GM23338 (cell line): ENCODE measurements around the gene PARP6. TPM values are rescaled to one million over a fixed set of nuclear protein-coding genes. Genes with fewer than 3 reads are reported as not detected.

ENCODE experiments used
- ATAC-seq: fragments of 200-7000 bp; cut with Tn5 transposase; 3 replicates; pipeline ENCODE4 v1.9.1; 2020
- DNase-seq: peaks from one replicate; pipeline ENCODE4 v3.0.0-alpha.2; 2015; ENCODE audit warnings: low spot score
- H2AFZ ChIP-seq: fragments of 200-600 bp; sonication (generic); 2 replicates; pipeline ENCODE4 v1.8.0; 2016; ENCODE audit warnings: antibody characterized with exemption, mild to moderate bottlenecking, moderate library complexity
- H3F3A ChIP-seq: fragments of 200-600 bp; sonication (generic); replicated peaks from 2 replicates; pipeline ENCODE4 v1.8.0; 2017; ENCODE audit warnings: antibody characterized with exemption, mixed run types, low read depth
- H3K27ac ChIP-seq: fragments of 200-600 bp; sonication (generic); 2 replicates; pipeline ENCODE4 v1.6.1; 2016; ENCODE audit warnings: low read depth
- H3K27me3 ChIP-seq: fragments of 200-600 bp; sonication (generic); 2 replicates; pipeline ENCODE4 v1.8.0; 2016; ENCODE audit warnings: mild to moderate bottlenecking, mixed run types, moderate library complexity; ENCODE audit not compliant: insufficient read depth
- H3K36me3 ChIP-seq: fragments of 200-600 bp; sonication (generic); 2 replicates; pipeline ENCODE4 v1.8.0; 2016; ENCODE audit warnings: mild to moderate bottlenecking; ENCODE audit not compliant: insufficient read depth
- H3K4me1 ChIP-seq: fragments of 200-600 bp; sonication (generic); 2 replicates; pipeline ENCODE4 v1.8.0; 2016; ENCODE audit warnings: mild to moderate bottlenecking, moderate library complexity; ENCODE audit not compliant: insufficient read depth
- H3K4me2 ChIP-seq: fragments of 200-600 bp; sonication (generic); 2 replicates; pipeline ENCODE4 v1.7.1; 2017; ENCODE audit warnings: mixed run types
- H3K4me3 ChIP-seq: fragments of 200-600 bp; sonication (generic); 2 replicates; pipeline ENCODE4 v1.6.1; 2016; ENCODE audit warnings: mixed run types
- H3K79me2 ChIP-seq: fragments of 200-600 bp; sonication (generic); replicated peaks from 2 replicates; pipeline ENCODE4 v1.8.0; 2017; ENCODE audit warnings: mild to moderate bottlenecking; ENCODE audit not compliant: insufficient read depth
- H3K9me2 ChIP-seq: fragments of 200-600 bp; sonication (generic); 2 replicates; pipeline ENCODE4 v1.8.0; 2017; ENCODE audit not compliant: insufficient read depth
- H4K20me1 ChIP-seq: fragments of 200-600 bp; sonication (generic); replicated peaks from 2 replicates; pipeline ENCODE4 v1.8.0; 2017; ENCODE audit warnings: mild to moderate bottlenecking; ENCODE audit not compliant: insufficient read depth
- H3K27ac Mint-ChIP-seq: 2 replicates; pipeline ENCODE4 v1.8.0; 2020; ENCODE audit warnings: inconsistent platforms, mild to moderate bottlenecking, moderate library complexity, mixed read lengths
- H3K27me3 Mint-ChIP-seq: 3 replicates; pipeline ENCODE4 v1.8.0; 2022; ENCODE audit warnings: low read depth, mild to moderate bottlenecking, moderate library complexity, mixed read lengths, inconsistent platforms; ENCODE audit not compliant: insufficient read depth, poor library complexity
- H3K36me3 Mint-ChIP-seq: 3 replicates; pipeline ENCODE4 v1.8.0; 2021; ENCODE audit warnings: low read depth, mild to moderate bottlenecking, inconsistent platforms, moderate library complexity, mixed read lengths
- H3K4me1 Mint-ChIP-seq: 3 replicates; pipeline ENCODE4 v1.8.0; 2020; ENCODE audit warnings: mild to moderate bottlenecking, inconsistent platforms, mixed read lengths
- H3K4me3 Mint-ChIP-seq: 3 replicates; pipeline ENCODE4 v1.8.0; 2021; ENCODE audit warnings: moderate library complexity, mild to moderate bottlenecking, inconsistent platforms, mixed read lengths
- H3K9me3 Mint-ChIP-seq: 3 replicates; pipeline ENCODE4 v1.8.0; 2020; ENCODE audit warnings: moderate library complexity, mild to moderate bottlenecking, inconsistent platforms, mixed read lengths
- CREB1 ChIP-seq: fragments of 250-450 bp; sonication (Bioruptor Pico); IDR thresholded peaks from 2 replicates; pipeline ENCODE4 v1.5.0; 2020; ENCODE audit warnings: low read depth, mild to moderate bottlenecking, moderate library complexity
- EZH2 ChIP-seq: fragments of 200-600 bp; sonication (generic); IDR thresholded peaks from one replicate; pipeline ENCODE4 v1.8.0; 2017; ENCODE audit warnings: antibody characterized with exemption, mild to moderate bottlenecking, low read depth; ENCODE audit not compliant: unreplicated experiment
- EZH2phosphoT487 ChIP-seq: fragments of 200-600 bp; sonication (generic); IDR thresholded peaks from one replicate; pipeline ENCODE4 v1.8.1; 2018; ENCODE audit warnings: antibody characterized with exemption; ENCODE audit not compliant: unreplicated experiment
- JUNB ChIP-seq: IDR thresholded peaks from one replicate; pipeline ENCODE4 v1.6.1; 2016; ENCODE audit warnings: antibody characterized with exemption; ENCODE audit not compliant: unreplicated experiment
- POLR2AphosphoS5 ChIP-seq: IDR thresholded peaks from 2 replicates; pipeline ENCODE4 v1.6.1; 2016; ENCODE audit warnings: antibody characterized with exemption, low read depth
- REST ChIP-seq: IDR thresholded peaks from one replicate; pipeline ENCODE4 v1.6.1; 2018; ENCODE audit warnings: antibody characterized with exemption; ENCODE audit not compliant: unreplicated experiment
- STAT1 ChIP-seq: IDR thresholded peaks from one replicate; pipeline ENCODE4 v1.6.1; 2016; ENCODE audit warnings: antibody characterized with exemption; ENCODE audit not compliant: unreplicated experiment
- ZNF114 ChIP-seq: fragments of 250-450 bp; sonication (Bioruptor Pico); IDR thresholded peaks from 2 replicates; pipeline ENCODE4 v1.5.0; 2020; ENCODE audit warnings: mild to moderate bottlenecking, moderate library complexity
- ZNF331 ChIP-seq: fragments of 250-450 bp; sonication (Bioruptor Pico); IDR thresholded peaks from 2 replicates; pipeline ENCODE4 v1.5.0; 2020; ENCODE audit warnings: low read depth, mild to moderate bottlenecking, moderate library complexity
- polyA plus RNA-seq: library from polyadenylated mRNA; unstranded; fragments of >200 nt; fragmentation: Nextera tagmentation; extraction: Ambion mirVana; gene quantifications from 2 replicates; pipeline ENCODE4 v1.2.1, GENCODE V29; 2016
- total RNA-seq: library from RNA; depleted of rRNA; stranded (reverse); fragments of >200 nt; shearing (Covaris generic); gene quantifications from 2 replicates; pipeline ENCODE4 v1.2.3, GENCODE V29; 2014
- TF ChIP-seq, protein P1 (sequence below), 2 experiments: fragments of 200-600 bp in 1 of 2; sonication (generic) in 1 of 2; conservative IDR thresholded peaks; 2 replicates each; pipeline versions ENCODE4 v1.5.1 to v1.6.1; 2016 to 2017; ENCODE audit warnings: antibody characterized with exemption in 2 of 2, low read depth in 2 of 2, mild to moderate bottlenecking in 2 of 2, moderate library complexity in 1 of 2
- TF ChIP-seq, protein P2 (sequence below): IDR thresholded peaks from 2 replicates; pipeline ENCODE4 v1.6.1; 2016; ENCODE audit warnings: antibody characterized with exemption

PARP6 gene
- total and polyA plus RNA-seq, 2 experiments from 2014 or later = 27.6 to 28.1 TPM

DNA sequence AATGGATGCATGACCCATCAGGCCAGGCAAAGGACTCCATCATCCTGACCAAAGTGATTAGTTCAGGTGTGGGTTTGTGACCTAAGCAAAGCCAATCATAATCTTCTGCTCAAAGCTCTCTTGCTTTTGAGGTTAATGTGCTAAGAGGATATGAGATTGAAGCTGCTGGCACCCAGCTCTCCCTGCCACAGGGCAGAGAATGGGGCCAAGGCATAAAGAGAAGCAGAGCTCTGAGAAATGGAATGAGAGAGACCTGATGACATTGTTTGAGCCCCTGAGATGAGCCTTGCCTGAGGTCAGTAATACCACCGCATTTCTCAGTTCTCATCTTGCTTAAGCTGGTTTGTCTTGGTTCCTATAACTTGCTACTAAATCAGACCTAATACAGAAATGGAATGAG lies 6.4 kb upstream of the PARP6 start:
- DNase-seq = no peak
- Histone ChIP-seq H3K4me1 (no peaks in the 10 kb centered on the region), H3K9me2 (no peaks in the 10 kb centered on the region), H3K27ac (no peak overlapping the region), H3K36me3 (no peaks in the 10 kb centered on the region), H3K27me3 (no peaks in the 10 kb centered on the region), H3K4me2 (no peak overlapping the region), H3K4me3 (no peak overlapping the region), H4K20me1 (no peaks in the 10 kb centered on the region), H3K79me2 (no peaks in the 10 kb centered on the region), H2AFZ (no peak overlapping the region), H3F3A (no peaks in the 10 kb centered on the region)
- Mint-ChIP-seq H3K27me3 (peaks cover 14% of the 10 kb centered on the region), H3K27ac (no peak overlapping the region), H3K36me3 (no peaks in the 10 kb centered on the region), H3K4me1 (no peaks in the 10 kb centered on the region), H3K4me3 (no peak overlapping the region), H3K9me3 (no peaks in the 10 kb centered on the region)
- TF ChIP-seq, protein P1, sequence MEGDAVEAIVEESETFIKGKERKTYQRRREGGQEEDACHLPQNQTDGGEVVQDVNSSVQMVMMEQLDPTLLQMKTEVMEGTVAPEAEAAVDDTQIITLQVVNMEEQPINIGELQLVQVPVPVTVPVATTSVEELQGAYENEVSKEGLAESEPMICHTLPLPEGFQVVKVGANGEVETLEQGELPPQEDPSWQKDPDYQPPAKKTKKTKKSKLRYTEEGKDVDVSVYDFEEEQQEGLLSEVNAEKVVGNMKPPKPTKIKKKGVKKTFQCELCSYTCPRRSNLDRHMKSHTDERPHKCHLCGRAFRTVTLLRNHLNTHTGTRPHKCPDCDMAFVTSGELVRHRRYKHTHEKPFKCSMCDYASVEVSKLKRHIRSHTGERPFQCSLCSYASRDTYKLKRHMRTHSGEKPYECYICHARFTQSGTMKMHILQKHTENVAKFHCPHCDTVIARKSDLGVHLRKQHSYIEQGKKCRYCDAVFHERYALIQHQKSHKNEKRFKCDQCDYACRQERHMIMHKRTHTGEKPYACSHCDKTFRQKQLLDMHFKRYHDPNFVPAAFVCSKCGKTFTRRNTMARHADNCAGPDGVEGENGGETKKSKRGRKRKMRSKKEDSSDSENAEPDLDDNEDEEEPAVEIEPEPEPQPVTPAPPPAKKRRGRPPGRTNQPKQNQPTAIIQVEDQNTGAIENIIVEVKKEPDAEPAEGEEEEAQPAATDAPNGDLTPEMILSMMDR (conservative IDR thresholded peaks at IDR 0.05; ENCODE audit: low read depth in 2 of 2) = no peak
- TF ChIP-seq REST = no peak
- no peak for TF ChIP-seq STAT1
- no peak for TF ChIP-seq POLR2AphosphoS5
- no peak for TF ChIP-seq EZH2
- no peak for TF ChIP-seq ZNF331 (CRISPR knock-in tag)
- TF ChIP-seq EZH2phosphoT487 = no peak
- TF ChIP-seq JUNB = no peak
- no peak for TF ChIP-seq ZNF114 (CRISPR knock-in tag)
- TF ChIP-seq, protein P2, sequence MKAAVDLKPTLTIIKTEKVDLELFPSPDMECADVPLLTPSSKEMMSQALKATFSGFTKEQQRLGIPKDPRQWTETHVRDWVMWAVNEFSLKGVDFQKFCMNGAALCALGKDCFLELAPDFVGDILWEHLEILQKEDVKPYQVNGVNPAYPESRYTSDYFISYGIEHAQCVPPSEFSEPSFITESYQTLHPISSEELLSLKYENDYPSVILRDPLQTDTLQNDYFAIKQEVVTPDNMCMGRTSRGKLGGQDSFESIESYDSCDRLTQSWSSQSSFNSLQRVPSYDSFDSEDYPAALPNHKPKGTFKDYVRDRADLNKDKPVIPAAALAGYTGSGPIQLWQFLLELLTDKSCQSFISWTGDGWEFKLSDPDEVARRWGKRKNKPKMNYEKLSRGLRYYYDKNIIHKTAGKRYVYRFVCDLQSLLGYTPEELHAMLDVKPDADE = no peak
- TF ChIP-seq CREB1 (CRISPR knock-in tag) = no peak
- ATAC-seq = no peak
